Measurements from ENCODE around the gene DDR2. TPM values are rescaled to one million over a fixed set of nuclear protein-coding genes. Genes with fewer than 3 reads are reported as not detected.

The DDR2 gene
- total and polyA plus RNA-seq, 2 donors: 2.1 to 2.4 TPM

GRCh38 chr1:162676087-162676486 lies 43.8 kb downstream of the DDR2 start:
- 96% methylated on average over 2 of the region's 2 CpGs for WGBS
- no peak overlapping the region for H3K27ac ChIP-seq (ENCODE audit: low read depth in 1 of 2, low read length in 1 of 2)

GRCh38 chr1:162676750-162677149 lies 44.5 kb downstream of the DDR2 start:
- Histone ChIP-seq H3K27me3 (ENCODE audit: control insufficient read depth in 2 of 2, insufficient read depth in 1 of 2, low read length in 1 of 2) (no peaks in the 10 kb centered on the region), H3K27ac (ENCODE audit: low read depth in 1 of 2, low read length in 1 of 2) (peak overlapping the region in 1 of 2 donors; percentile 27), H3K4me1 (ENCODE audit: control insufficient read depth in 2 of 2, insufficient read depth in 2 of 2, low read length in 2 of 2) (no peaks in the 10 kb centered on the region), H3K4me3 (ENCODE audit: low read length in 2 of 2) (no peak overlapping the region), H3K9me3 (ENCODE audit: control insufficient read depth in 2 of 2, insufficient read depth in 1 of 2, low read length in 1 of 2) (no peaks in the 10 kb centered on the region), H3K36me3 (ENCODE audit: control insufficient read depth in 2 of 2, insufficient read depth in 2 of 2, low read length in 1 of 2) (no peaks in the 10 kb centered on the region)
- 87% methylated on average over 7 of the region's 7 CpGs for WGBS
- DNase-seq (ENCODE audit: low read depth in 6 of 9, low spot score in 9 of 9): no peak

More at GRCh38 chr1:162676087-162676486, 43.8 kb downstream of the DDR2 start:
- DNase-seq (ENCODE audit: low read depth in 6 of 9, low spot score in 9 of 9): no peak
- Histone ChIP-seq H3K9me3 (ENCODE audit: control insufficient read depth in 2 of 2, insufficient read depth in 1 of 2, low read length in 1 of 2) (no peaks in the 10 kb centered on the region), H3K36me3 (ENCODE audit: control insufficient read depth in 2 of 2, insufficient read depth in 2 of 2, low read length in 1 of 2) (no peaks in the 10 kb centered on the region), H3K27me3 (ENCODE audit: control insufficient read depth in 2 of 2, insufficient read depth in 1 of 2, low read length in 1 of 2) (no peaks in the 10 kb centered on the region), H3K4me1 (ENCODE audit: control insufficient read depth in 2 of 2, insufficient read depth in 2 of 2, low read length in 2 of 2) (no peaks in the 10 kb centered on the region), H3K4me3 (ENCODE audit: low read length in 2 of 2) (no peak overlapping the region)

DNA sequence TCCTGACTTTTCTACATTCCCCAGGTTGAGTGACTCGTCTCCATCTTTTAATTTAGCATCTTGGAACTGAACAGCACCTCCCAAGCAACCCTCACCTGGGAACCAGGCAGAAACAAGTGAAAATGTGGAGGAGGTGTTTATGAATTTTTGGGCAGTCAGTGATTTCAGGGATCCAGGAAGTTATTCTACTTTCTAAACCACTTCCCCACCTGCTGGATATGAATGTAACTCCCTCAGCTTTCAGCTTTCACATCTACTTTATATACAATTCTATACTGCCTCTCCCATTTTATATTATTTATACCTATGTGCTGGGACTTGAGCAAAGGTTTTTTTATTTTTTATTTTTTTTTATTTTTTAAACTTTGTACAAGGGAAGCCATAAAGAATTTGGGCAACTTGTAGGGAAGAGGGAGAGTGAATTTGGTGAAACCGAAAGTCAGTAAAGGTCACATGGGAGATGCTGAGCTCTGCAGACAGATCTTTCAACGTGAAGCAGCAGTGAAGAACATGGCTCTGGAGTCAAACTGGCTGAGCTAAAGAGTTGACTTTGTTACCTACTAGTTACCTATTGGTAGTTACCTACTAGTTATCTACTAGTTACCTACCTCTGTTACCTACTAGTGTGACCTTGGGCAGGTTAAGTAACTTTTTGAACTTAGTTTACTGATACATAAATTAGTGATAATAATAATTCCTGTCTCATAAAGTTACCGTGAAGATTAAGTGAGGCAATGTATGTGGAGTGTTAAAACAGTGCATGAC lies 45.5 kb downstream of the DDR2 start:
- H3K36me3 ChIP-seq (ENCODE audit: control insufficient read depth in 2 of 2, insufficient read depth in 2 of 2, low read length in 1 of 2): no peaks in the 10 kb centered on the region
- H3K9me3 ChIP-seq (ENCODE audit: control insufficient read depth in 2 of 2, insufficient read depth in 1 of 2, low read length in 1 of 2): no peaks in the 10 kb centered on the region
- WGBS: 85% methylated on average over 4 of the region's 4 CpGs
- no peak overlapping the region for H3K4me3 ChIP-seq (ENCODE audit: low read length in 2 of 2)
- H3K27ac ChIP-seq (ENCODE audit: low read depth in 1 of 2, low read length in 1 of 2): no peak overlapping the region
- no peaks in the 10 kb centered on the region for H3K27me3 ChIP-seq (ENCODE audit: control insufficient read depth in 2 of 2, insufficient read depth in 1 of 2, low read length in 1 of 2)
- DNase-seq (ENCODE audit: low read depth in 6 of 9, low spot score in 9 of 9): no peak
- no peaks in the 10 kb centered on the region for H3K4me1 ChIP-seq (ENCODE audit: control insufficient read depth in 2 of 2, insufficient read depth in 2 of 2, low read length in 2 of 2)

GRCh38 chr1:162678439-162678838 lies 46.2 kb downstream of the DDR2 start:
- Histone ChIP-seq H3K27me3 (ENCODE audit: control insufficient read depth in 2 of 2, insufficient read depth in 1 of 2, low read length in 1 of 2) (no peaks in the 10 kb centered on the region), H3K4me3 (ENCODE audit: low read length in 2 of 2) (no peak overlapping the region), H3K4me1 (ENCODE audit: control insufficient read depth in 2 of 2, insufficient read depth in 2 of 2, low read length in 2 of 2) (no peaks in the 10 kb centered on the region), H3K27ac (ENCODE audit: low read depth in 1 of 2, low read length in 1 of 2) (peak overlapping the region in 1 of 2 donors; percentile 36), H3K9me3 (ENCODE audit: control insufficient read depth in 2 of 2, insufficient read depth in 1 of 2, low read length in 1 of 2) (no peaks in the 10 kb centered on the region), H3K36me3 (ENCODE audit: control insufficient read depth in 2 of 2, insufficient read depth in 2 of 2, low read length in 1 of 2) (no peaks in the 10 kb centered on the region)
- DNase-seq (ENCODE audit: low read depth in 6 of 9, low spot score in 9 of 9): no peak
- 92% methylated on average over 4 of the region's 4 CpGs for WGBS

- Histone ChIP-seq H3K9me3 (ENCODE audit: control insufficient read depth in 2 of 2, insufficient read depth in 1 of 2, low read length in 1 of 2) (no peaks in the 10 kb centered on the region), H3K4me1 (ENCODE audit: control insufficient read depth in 2 of 2, insufficient read depth in 2 of 2, low read length in 2 of 2) (no peaks in the 10 kb centered on the region)
- 46% methylated on average over 1 of the region's 1 CpG for WGBS
Measured at GRCh38 chr1:162679298-162679697, 47.0 kb downstream of the DDR2 start.

GRCh38 chr1:162680419-162681121 lies 48.3 kb downstream of the DDR2 start:
- Histone ChIP-seq H3K27me3 (ENCODE audit: control insufficient read depth in 2 of 2, insufficient read depth in 1 of 2, low read length in 1 of 2) (no peaks in the 10 kb centered on the region), H3K4me1 (ENCODE audit: control insufficient read depth in 2 of 2, insufficient read depth in 2 of 2, low read length in 2 of 2) (no peaks in the 10 kb centered on the region), H3K9me3 (ENCODE audit: control insufficient read depth in 2 of 2, insufficient read depth in 1 of 2, low read length in 1 of 2) (no peaks in the 10 kb centered on the region), H3K27ac (ENCODE audit: low read depth in 1 of 2, low read length in 1 of 2) (no peak overlapping the region), H3K36me3 (ENCODE audit: control insufficient read depth in 2 of 2, insufficient read depth in 2 of 2, low read length in 1 of 2) (no peaks in the 10 kb centered on the region), H3K4me3 (ENCODE audit: low read length in 2 of 2) (no peak overlapping the region)
- DNase-seq (ENCODE audit: low read depth in 6 of 9, low spot score in 9 of 9): no peak
- 97% methylated on average over 5 of the region's 5 CpGs for WGBS

More at GRCh38 chr1:162679298-162679697, 47.0 kb downstream of the DDR2 start:
- H3K36me3 ChIP-seq (ENCODE audit: control insufficient read depth in 2 of 2, insufficient read depth in 2 of 2, low read length in 1 of 2): no peaks in the 10 kb centered on the region
- H3K27ac ChIP-seq (ENCODE audit: low read depth in 1 of 2, low read length in 1 of 2): no peak overlapping the region
- H3K27me3 ChIP-seq (ENCODE audit: control insufficient read depth in 2 of 2, insufficient read depth in 1 of 2, low read length in 1 of 2): no peaks in the 10 kb centered on the region
- no peak for DNase-seq (ENCODE audit: low read depth in 6 of 9, low spot score in 9 of 9)
- H3K4me3 ChIP-seq (ENCODE audit: low read length in 2 of 2): no peak overlapping the region

DNA sequence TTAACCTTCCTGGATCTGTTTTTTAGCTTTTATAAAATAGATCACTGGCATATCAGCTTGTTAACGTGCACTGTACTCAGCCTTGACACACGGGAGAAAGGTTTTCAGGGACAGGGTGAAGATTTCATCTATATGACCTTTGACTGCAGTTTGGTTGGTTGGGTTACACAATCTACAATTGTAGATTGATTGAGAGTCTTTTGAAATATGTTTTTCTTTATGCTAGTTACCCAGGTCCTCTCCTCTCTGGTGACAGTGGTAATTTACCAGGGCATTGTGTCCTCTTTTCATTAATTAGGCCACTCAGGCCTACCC lies 48.8 kb downstream of the DDR2 start:
- H3K36me3 ChIP-seq (ENCODE audit: control insufficient read depth in 2 of 2, insufficient read depth in 2 of 2, low read length in 1 of 2): no peaks in the 10 kb centered on the region
- no peaks in the 10 kb centered on the region for H3K4me1 ChIP-seq (ENCODE audit: control insufficient read depth in 2 of 2, insufficient read depth in 2 of 2, low read length in 2 of 2)
- DNase-seq (ENCODE audit: low read depth in 6 of 9, low spot score in 9 of 9): no peak
- H3K27me3 ChIP-seq (ENCODE audit: control insufficient read depth in 2 of 2, insufficient read depth in 1 of 2, low read length in 1 of 2): no peaks in the 10 kb centered on the region
- H3K4me3 ChIP-seq (ENCODE audit: low read length in 2 of 2): no peak overlapping the region
- WGBS: 96% methylated on average over 2 of the region's 2 CpGs
- no peaks in the 10 kb centered on the region for H3K9me3 ChIP-seq (ENCODE audit: control insufficient read depth in 2 of 2, insufficient read depth in 1 of 2, low read length in 1 of 2)
- no peak overlapping the region for H3K27ac ChIP-seq (ENCODE audit: low read depth in 1 of 2, low read length in 1 of 2)

DNA sequence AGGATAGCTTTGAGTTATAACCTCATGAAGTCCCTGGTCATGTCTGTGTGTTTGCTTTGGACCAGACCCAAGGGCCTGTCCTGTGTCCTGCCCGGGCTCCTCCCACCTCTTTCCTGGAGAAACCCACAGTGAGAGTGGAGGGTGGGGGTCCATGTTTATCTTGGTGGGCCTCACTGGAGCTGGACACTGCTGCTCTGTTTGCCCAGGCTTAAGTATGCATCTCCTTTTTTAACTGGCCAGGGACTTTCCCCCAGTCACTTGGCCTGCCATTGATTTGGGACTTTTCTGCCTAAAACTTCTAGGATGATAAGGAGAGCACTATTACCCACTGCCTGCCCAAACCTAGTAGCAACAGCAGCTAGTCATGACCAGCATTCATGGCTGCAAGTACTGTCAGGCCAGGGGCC lies 49.8 kb downstream of the DDR2 start:
- Histone ChIP-seq H3K4me1 (ENCODE audit: control insufficient read depth in 2 of 2, insufficient read depth in 2 of 2, low read length in 2 of 2) (no peaks in the 10 kb centered on the region), H3K4me3 (ENCODE audit: low read length in 2 of 2) (no peak overlapping the region), H3K27ac (ENCODE audit: low read depth in 1 of 2, low read length in 1 of 2) (no peak overlapping the region), H3K27me3 (ENCODE audit: control insufficient read depth in 2 of 2, insufficient read depth in 1 of 2, low read length in 1 of 2) (no peaks in the 10 kb centered on the region), H3K36me3 (ENCODE audit: control insufficient read depth in 2 of 2, insufficient read depth in 2 of 2, low read length in 1 of 2) (no peaks in the 10 kb centered on the region), H3K9me3 (ENCODE audit: control insufficient read depth in 2 of 2, insufficient read depth in 1 of 2, low read length in 1 of 2) (no peaks in the 10 kb centered on the region)
- 83% methylated on average over 1 of the region's 1 CpG for WGBS
- no peak for DNase-seq (ENCODE audit: low read depth in 6 of 9, low spot score in 9 of 9)

DNA sequence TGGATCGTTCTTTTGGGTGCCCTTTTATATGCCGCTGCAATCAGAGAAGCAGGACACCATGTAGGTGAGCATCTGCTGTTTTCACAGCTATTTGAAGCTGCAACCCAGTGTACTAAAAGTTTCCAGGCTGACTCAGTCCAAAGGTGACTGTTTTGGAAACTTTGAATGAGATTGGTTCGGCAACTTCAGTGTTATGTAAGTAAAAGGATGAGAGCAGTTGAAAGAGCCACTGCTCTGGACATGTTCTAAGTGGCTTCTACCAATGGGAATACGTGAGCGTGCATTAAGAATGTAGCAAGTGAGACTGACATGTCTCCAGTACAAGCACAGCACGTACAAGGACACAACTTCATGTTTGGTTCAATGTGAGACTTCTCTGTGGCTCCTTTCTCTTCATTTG lies 55.6 kb downstream of the DDR2 start:
- no peak overlapping the region for H3K4me3 ChIP-seq (ENCODE audit: low read length in 2 of 2)
- no peak overlapping the region for H3K27ac ChIP-seq (ENCODE audit: low read depth in 1 of 2, low read length in 1 of 2)
- no peaks in the 10 kb centered on the region for H3K27me3 ChIP-seq (ENCODE audit: control insufficient read depth in 2 of 2, insufficient read depth in 1 of 2, low read length in 1 of 2)
- no peaks in the 10 kb centered on the region for H3K9me3 ChIP-seq (ENCODE audit: control insufficient read depth in 2 of 2, insufficient read depth in 1 of 2, low read length in 1 of 2)
- H3K4me1 ChIP-seq (ENCODE audit: control insufficient read depth in 2 of 2, insufficient read depth in 2 of 2, low read length in 2 of 2): no peaks in the 10 kb centered on the region
- no peaks in the 10 kb centered on the region for H3K36me3 ChIP-seq (ENCODE audit: control insufficient read depth in 2 of 2, insufficient read depth in 2 of 2, low read length in 1 of 2)
- WGBS: 95% methylated on average over 6 of the region's 6 CpGs
- DNase-seq (ENCODE audit: low read depth in 6 of 9, low spot score in 9 of 9): no peak
